ENCODE measurements around the gene SPRED1. TPM values are rescaled to one million over a fixed set of nuclear protein-coding genes. Genes with fewer than 3 reads are reported as not detected.

Gene SPRED1
- total and polyA plus RNA-seq, 2 experiments from 2014 or later: 11.4 to 44.0 TPM

DNA sequence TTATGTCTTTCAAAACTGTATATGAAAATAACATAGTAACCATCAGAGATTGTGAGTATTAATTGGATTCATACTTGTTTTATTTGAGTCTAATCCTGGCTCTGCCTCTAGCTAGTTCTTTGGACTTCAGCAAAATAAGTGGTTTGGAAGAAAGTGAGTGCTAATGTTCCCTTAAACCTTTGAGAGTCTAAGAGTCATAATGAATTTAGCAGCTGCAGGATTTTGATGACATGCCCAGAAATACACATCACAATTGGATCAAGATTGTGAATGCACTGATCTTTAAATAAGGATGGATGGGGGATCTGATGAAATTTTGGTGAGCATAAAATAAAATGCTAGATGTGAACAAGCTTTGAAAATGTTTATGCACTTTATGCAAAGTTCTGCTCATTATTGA lies 121.4 kb downstream of the SPRED1 start (continued):
- TF ChIP-seq REST (IDR thresholded peaks at IDR 0.05; ENCODE audit: unreplicated experiment) (no peak), CREB1 (CRISPR knock-in tag; IDR thresholded peaks at IDR 0.05; ENCODE audit: low read depth) (no peak)
- TF ChIP-seq, protein P1, sequence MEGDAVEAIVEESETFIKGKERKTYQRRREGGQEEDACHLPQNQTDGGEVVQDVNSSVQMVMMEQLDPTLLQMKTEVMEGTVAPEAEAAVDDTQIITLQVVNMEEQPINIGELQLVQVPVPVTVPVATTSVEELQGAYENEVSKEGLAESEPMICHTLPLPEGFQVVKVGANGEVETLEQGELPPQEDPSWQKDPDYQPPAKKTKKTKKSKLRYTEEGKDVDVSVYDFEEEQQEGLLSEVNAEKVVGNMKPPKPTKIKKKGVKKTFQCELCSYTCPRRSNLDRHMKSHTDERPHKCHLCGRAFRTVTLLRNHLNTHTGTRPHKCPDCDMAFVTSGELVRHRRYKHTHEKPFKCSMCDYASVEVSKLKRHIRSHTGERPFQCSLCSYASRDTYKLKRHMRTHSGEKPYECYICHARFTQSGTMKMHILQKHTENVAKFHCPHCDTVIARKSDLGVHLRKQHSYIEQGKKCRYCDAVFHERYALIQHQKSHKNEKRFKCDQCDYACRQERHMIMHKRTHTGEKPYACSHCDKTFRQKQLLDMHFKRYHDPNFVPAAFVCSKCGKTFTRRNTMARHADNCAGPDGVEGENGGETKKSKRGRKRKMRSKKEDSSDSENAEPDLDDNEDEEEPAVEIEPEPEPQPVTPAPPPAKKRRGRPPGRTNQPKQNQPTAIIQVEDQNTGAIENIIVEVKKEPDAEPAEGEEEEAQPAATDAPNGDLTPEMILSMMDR (conservative IDR thresholded peaks at IDR 0.05; ENCODE audit: low read depth in 2 of 2): no peak

DNA sequence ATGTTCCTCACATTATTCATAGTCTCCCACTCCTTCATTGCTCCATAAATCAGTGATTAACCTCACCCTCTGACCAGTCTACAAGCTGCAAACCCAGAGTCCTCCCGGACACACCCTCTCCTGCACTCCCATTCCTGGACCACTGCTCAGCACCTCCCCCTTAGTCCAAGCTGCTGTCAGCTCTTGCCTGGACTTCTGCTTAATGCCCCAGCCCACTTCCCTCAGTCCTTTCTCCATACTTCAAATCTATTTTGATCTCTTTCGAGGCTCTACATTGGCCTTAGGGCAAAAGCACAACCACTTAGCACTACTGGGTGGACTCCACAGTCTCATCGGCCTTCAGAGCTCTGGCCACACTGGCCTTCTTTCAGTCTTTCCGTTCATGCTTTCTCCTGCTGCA lies 121.9 kb downstream of the SPRED1 start:
- Histone ChIP-seq H3F3A (replicated peaks; ENCODE audit: low read depth) (no peaks in the 10 kb centered on the region), H3K27ac (ENCODE audit: low read depth) (no peak overlapping the region), H3K4me3 (no peak overlapping the region), H3K4me2 (no peak overlapping the region), H3K4me1 (ENCODE audit: insufficient read depth) (no peaks in the 10 kb centered on the region), H3K36me3 (ENCODE audit: insufficient read depth) (no peaks in the 10 kb centered on the region), H3K79me2 (replicated peaks; ENCODE audit: insufficient read depth) (no peaks in the 10 kb centered on the region), H2AFZ (no peak overlapping the region), H3K9me2 (ENCODE audit: insufficient read depth) (peaks cover 9% of the 10 kb centered on the region; the same call in 1 of the 2 replicates), H4K20me1 (replicated peaks; ENCODE audit: insufficient read depth) (no peaks in the 10 kb centered on the region), H3K27me3 (ENCODE audit: insufficient read depth) (no peaks in the 10 kb centered on the region)
- no peaks in the 10 kb centered on the region; the same call in 1 of the 3 replicates for H3K9me3 Mint-ChIP-seq
- DNase-seq (ENCODE audit: low spot score): no peak
- ATAC-seq: no peak
- no peak overlapping the region for H3K27ac Mint-ChIP-seq
- H3K27me3 Mint-ChIP-seq (ENCODE audit: insufficient read depth, low read depth, poor library complexity): peaks cover 2% of the 10 kb centered on the region
- no peak for TF ChIP-seq EZH2phosphoT487 (IDR thresholded peaks at IDR 0.05; ENCODE audit: unreplicated experiment)
- peaks cover 15% of the 10 kb centered on the region for H3K4me1 Mint-ChIP-seq
- H3K36me3 Mint-ChIP-seq (ENCODE audit: low read depth): no peaks in the 10 kb centered on the region
- H3K4me3 Mint-ChIP-seq: no peak overlapping the region

DNA sequence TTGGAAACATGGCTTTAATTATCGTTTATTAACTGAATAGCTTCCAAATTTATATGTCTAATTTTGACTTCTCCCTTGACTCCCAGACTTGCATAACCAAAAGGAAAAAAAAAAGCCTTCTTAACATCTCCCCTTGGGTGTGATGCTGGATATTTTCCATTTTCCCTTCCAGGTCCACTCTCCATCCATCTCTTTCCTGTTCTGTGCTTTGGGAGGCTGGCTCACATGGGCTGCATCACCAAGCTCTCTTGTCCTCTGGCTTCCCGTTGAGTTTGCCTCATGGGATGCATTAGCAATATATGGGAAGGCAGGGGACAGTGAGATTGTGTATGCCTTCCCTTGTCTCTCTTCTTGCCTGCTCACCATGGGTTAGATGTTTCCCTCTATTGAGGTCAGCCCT lies 123.4 kb downstream of the SPRED1 start:
- no peaks in the 10 kb centered on the region for H4K20me1 ChIP-seq (replicated peaks; ENCODE audit: insufficient read depth)
- H3K4me2 ChIP-seq: no peak overlapping the region
- peaks cover 2% of the 10 kb centered on the region for H3K27me3 Mint-ChIP-seq (ENCODE audit: insufficient read depth, low read depth, poor library complexity)
- no peaks in the 10 kb centered on the region for H3K27me3 ChIP-seq (ENCODE audit: insufficient read depth)
- H3K9me2 ChIP-seq (ENCODE audit: insufficient read depth): peaks cover 8% of the 10 kb centered on the region; the same call in 1 of the 2 replicates
- no peaks in the 10 kb centered on the region for H3K79me2 ChIP-seq (replicated peaks; ENCODE audit: insufficient read depth)
- ATAC-seq (no peak), DNase-seq (ENCODE audit: low spot score) (no peak)
- H3F3A ChIP-seq (replicated peaks; ENCODE audit: low read depth): no peaks in the 10 kb centered on the region
- H3K36me3 Mint-ChIP-seq (ENCODE audit: low read depth): no peaks in the 10 kb centered on the region
- H3K27ac ChIP-seq (ENCODE audit: low read depth): no peak overlapping the region
- no peak overlapping the region for H3K27ac Mint-ChIP-seq
- no peaks in the 10 kb centered on the region; the same call in 1 of the 3 replicates for H3K9me3 Mint-ChIP-seq
- H3K4me1 Mint-ChIP-seq: peaks cover 8% of the 10 kb centered on the region
- no peaks in the 10 kb centered on the region for H3K36me3 ChIP-seq (ENCODE audit: insufficient read depth)
- H2AFZ ChIP-seq: no peak overlapping the region
- no peak overlapping the region for H3K4me3 Mint-ChIP-seq
- H3K4me1 ChIP-seq (ENCODE audit: insufficient read depth): no peaks in the 10 kb centered on the region
- H3K4me3 ChIP-seq: no peak overlapping the region
- no peak for TF ChIP-seq REST (IDR thresholded peaks at IDR 0.05; ENCODE audit: unreplicated experiment)

All from GM23338 (cell line).